H9 (cell line): ENCODE data around the gene NEGR1. TPM values are rescaled to one million over a fixed set of nuclear protein-coding genes. Genes with fewer than 3 reads are reported as not detected.

Experiments
- DNase-seq: peaks from one replicate; pipeline ENCODE4 v3.0.0-alpha.2; 2017
- H2AFZ ChIP-seq: one replicate; pipeline ENCODE4 v1.6.1; 2013; ENCODE audit warnings: mild to moderate bottlenecking, low read length, control low read depth, moderate library complexity
- H2AK5ac ChIP-seq: 2 replicates; pipeline ENCODE4 v1.6.1; 2013; ENCODE audit warnings: low read length, control low read depth, mixed read lengths; ENCODE audit not compliant: insufficient read length
- H2BK120ac ChIP-seq: one replicate; pipeline ENCODE4 v1.6.1; 2013; ENCODE audit warnings: low read depth, mild to moderate bottlenecking, low read length, control low read depth, inconsistent platforms; ENCODE audit not compliant: poor library complexity, severe bottlenecking
- H2BK12ac ChIP-seq: 2 replicates; pipeline ENCODE4 v1.6.1; 2013; ENCODE audit warnings: low read length, control low read depth, mixed read lengths, low read depth; ENCODE audit not compliant: insufficient read length
- H2BK15ac ChIP-seq: 2 replicates; pipeline ENCODE4 v1.6.1; 2013; ENCODE audit warnings: low read depth, low read length, control low read depth
- H2BK20ac ChIP-seq: one replicate; pipeline ENCODE4 v1.6.1; 2013; ENCODE audit warnings: low read depth, mild to moderate bottlenecking, low read length, control low read depth, inconsistent platforms; ENCODE audit not compliant: poor library complexity, severe bottlenecking
- H2BK5ac ChIP-seq: 2 replicates; pipeline ENCODE4 v1.6.1; 2013; ENCODE audit warnings: low read length, control low read depth, mixed read lengths; ENCODE audit not compliant: insufficient read length
- H3K14ac ChIP-seq: 2 replicates; pipeline ENCODE4 v1.6.1; 2013; ENCODE audit warnings: low read length, control low read depth; ENCODE audit not compliant: insufficient read depth
- H3K18ac ChIP-seq: 2 replicates; pipeline ENCODE4 v1.6.1; 2013; ENCODE audit warnings: low read depth, mild to moderate bottlenecking, mixed read lengths, low read length, control low read depth; ENCODE audit not compliant: insufficient read length
- H3K23ac ChIP-seq: 2 replicates; pipeline ENCODE4 v1.6.1; 2013; ENCODE audit warnings: low read length, control low read depth, mixed read lengths, low read depth; ENCODE audit not compliant: insufficient read length
- H3K23me2 ChIP-seq: 2 replicates; pipeline ENCODE4 v1.6.1; 2013; ENCODE audit warnings: low read depth, mild to moderate bottlenecking, mixed read lengths, low read length, control low read depth; ENCODE audit not compliant: insufficient read length, poor library complexity, severe bottlenecking
- H3K27ac ChIP-seq: 2 replicates; pipeline ENCODE4 v1.5.1; 2013; ENCODE audit warnings: low read length, control low read depth, mixed read lengths, low read depth; ENCODE audit not compliant: insufficient read length
- H3K27me3 ChIP-seq: 2 replicates; pipeline ENCODE4 v1.6.1; 2013; ENCODE audit warnings: low read length, control low read depth, inconsistent platforms; ENCODE audit not compliant: insufficient read depth
- H3K4ac ChIP-seq: 2 replicates; pipeline ENCODE4 v1.6.1; 2013; ENCODE audit warnings: low read depth, mild to moderate bottlenecking, control low read depth, inconsistent platforms, low read length, moderate library complexity
- H3K4me1 ChIP-seq: 2 replicates; pipeline ENCODE4 v1.6.1; 2013; ENCODE audit warnings: low read length, control low read depth, inconsistent platforms; ENCODE audit not compliant: insufficient read depth
- H3K4me2 ChIP-seq: 2 replicates; pipeline ENCODE4 v1.6.1; 2013; ENCODE audit warnings: low read length, control low read depth, mixed read lengths; ENCODE audit not compliant: insufficient read length, insufficient read depth
- H3K56ac ChIP-seq: 2 replicates; pipeline ENCODE4 v1.6.1; 2013; ENCODE audit warnings: low read depth, mild to moderate bottlenecking, mixed read lengths, low read length, control low read depth; ENCODE audit not compliant: insufficient read length
- H3K79me1 ChIP-seq: 2 replicates; pipeline ENCODE4 v1.6.1; 2013; ENCODE audit warnings: low read depth, mild to moderate bottlenecking, moderate library complexity, low read length, control low read depth, inconsistent platforms; ENCODE audit not compliant: insufficient read depth, poor library complexity, severe bottlenecking
- H3K79me2 ChIP-seq: 2 replicates; pipeline ENCODE4 v1.6.1; 2013; ENCODE audit warnings: low read length, control low read depth, inconsistent platforms; ENCODE audit not compliant: insufficient read depth
- H3K9ac ChIP-seq: 2 replicates; pipeline ENCODE4 v1.6.1; 2013; ENCODE audit warnings: low read length, control low read depth, mixed read lengths; ENCODE audit not compliant: insufficient read length; ENCODE audit errors: extremely low read depth
- H3K9me3 ChIP-seq: one replicate; pipeline ENCODE4 v1.6.1; 2013; ENCODE audit warnings: low read depth, low read length, inconsistent platforms; ENCODE audit not compliant: control insufficient read depth
- H3T11ph ChIP-seq: one replicate; pipeline ENCODE4 v1.6.1; 2013; ENCODE audit warnings: mild to moderate bottlenecking, low read length, control low read depth, inconsistent platforms
- H4K20me1 ChIP-seq: one replicate; pipeline ENCODE4 v1.6.1; 2013; ENCODE audit not compliant: control insufficient read depth, insufficient read length, insufficient read depth
- H4K5ac ChIP-seq: 2 replicates; pipeline ENCODE4 v1.6.1; 2013; ENCODE audit warnings: low read depth, mild to moderate bottlenecking, mixed read lengths, low read length, control low read depth; ENCODE audit not compliant: insufficient read length
- H4K8ac ChIP-seq: replicated peaks from 2 replicates; pipeline ENCODE4 v1.6.1; 2013; ENCODE audit warnings: low read length, control low read depth, mixed read lengths, low read depth; ENCODE audit not compliant: insufficient read length
- H4K91ac ChIP-seq: 2 replicates; pipeline ENCODE4 v1.6.1; 2013; ENCODE audit warnings: low read depth, mild to moderate bottlenecking, moderate library complexity, mixed read lengths, low read length, control low read depth; ENCODE audit not compliant: insufficient read length
- H3K27ac Mint-ChIP-seq, 3 experiments: 2 replicates in 2 of 3; 3 replicates in 1 of 3; pipeline ENCODE4 v1.8.0; 2020 to 2021; ENCODE audit warnings: mixed read lengths in 3 of 3, mild to moderate bottlenecking in 1 of 3, moderate library complexity in 1 of 3
- H3K27me3 Mint-ChIP-seq: 2 replicates; pipeline ENCODE4 v1.8.0; 2021; ENCODE audit warnings: low read depth, mild to moderate bottlenecking, moderate library complexity, mixed read lengths
- H3K36me3 Mint-ChIP-seq, 3 experiments: 2 replicates in 2 of 3; 3 replicates in 1 of 3; pipeline ENCODE4 v1.8.0; 2020 to 2021; ENCODE audit warnings: low read depth in 3 of 3, mixed read lengths in 3 of 3; ENCODE audit not compliant: insufficient read depth in 1 of 3
- H3K4me1 Mint-ChIP-seq, 2 experiments: 2 replicates each; pipeline ENCODE4 v1.8.0; 2020; ENCODE audit warnings: mixed read lengths in 2 of 2
- H3K4me3 Mint-ChIP-seq, 2 experiments: 2 replicates in 1 of 2; 3 replicates in 1 of 2; pipeline ENCODE4 v1.8.0; 2020 to 2021; ENCODE audit warnings: mild to moderate bottlenecking in 2 of 2, mixed read lengths in 2 of 2, moderate library complexity in 1 of 2
- H3K9me3 Mint-ChIP-seq, 2 experiments: 2 replicates in 1 of 2; 3 replicates in 1 of 2; pipeline ENCODE4 v1.8.0; 2020; ENCODE audit warnings: mild to moderate bottlenecking in 2 of 2, mixed read lengths in 2 of 2, moderate library complexity in 1 of 2
- CTCF ChIP-seq: fragments of 200-600 bp; sonication (generic); conservative IDR thresholded peaks from 3 replicates; pipeline ENCODE4 v1.8.0; 2021; ENCODE audit warnings: antibody characterized with exemption, mild to moderate bottlenecking
- WGBS: extraction: QIAGEN DNeasy Blood & Tissue Kit; methylation state at CpG from one replicate; pipeline ENCODE4 v1.1.7; 2013; ENCODE audit warnings: missing lambda C conversion rate, low lambda C conversion rate, mixed read lengths; ENCODE audit not compliant: insufficient read length; ENCODE audit errors: extremely low coverage; 5-methylcytosine and 5-hydroxymethylcytosine counted together
- total RNA-seq: library from RNA; stranded (reverse); gene quantifications from 2 replicates; pipeline ENCODE4 v1.2.1, GENCODE V29; 2021

Gene NEGR1
- total RNA-seq, 1 experiment from 2014 or later, result 0.13 TPM

DNA sequence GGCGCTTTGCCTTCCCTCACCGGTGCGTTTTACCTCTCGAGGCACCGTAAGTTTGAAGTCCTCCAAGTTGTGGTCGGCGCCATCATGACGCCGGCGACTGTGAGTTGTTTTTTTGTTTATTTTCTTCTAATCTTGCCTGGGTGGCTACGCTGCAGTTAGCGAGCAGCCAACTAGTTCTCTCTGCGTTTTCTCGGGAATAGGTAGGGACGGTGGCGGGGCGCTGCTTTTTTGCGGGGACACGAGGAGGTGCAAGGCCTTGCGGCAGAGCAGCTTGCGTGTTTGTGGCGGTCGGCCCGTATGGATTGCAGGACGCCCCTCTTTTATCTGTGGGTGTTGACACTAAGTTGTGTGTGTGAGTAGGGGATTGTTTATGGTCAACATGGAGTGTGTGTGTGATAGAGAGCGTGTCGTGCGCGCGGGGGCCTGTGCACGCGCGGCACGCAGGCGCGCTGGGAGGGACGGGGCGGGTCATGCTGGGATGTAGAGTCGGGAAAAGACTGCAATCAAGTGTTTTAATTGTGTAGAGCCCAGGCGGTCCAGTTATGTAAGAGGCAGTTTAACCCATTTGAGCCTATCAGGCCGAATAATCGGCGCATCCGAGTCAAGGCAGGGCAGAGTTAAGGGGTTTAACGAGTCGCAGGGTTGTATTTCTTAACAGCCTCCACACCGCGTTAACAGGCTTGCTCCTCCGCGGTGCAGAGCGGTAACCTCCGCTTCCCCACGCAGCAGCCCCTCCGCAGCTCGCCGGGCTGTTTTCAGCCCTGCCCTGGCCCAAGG is 1.2 kb upstream of the NEGR1 start:
- Histone ChIP-seq H3K14ac (peak overlapping the region; percentile 51), H2AK5ac (no peak overlapping the region), H4K5ac (no peak overlapping the region), H3K27ac (no peak overlapping the region), H2BK15ac (no peak overlapping the region; the same call in 1 of the 2 replicates), H2BK5ac (no peak overlapping the region), H2BK120ac (no peak overlapping the region), H2BK12ac (no peak overlapping the region), H3K4ac (no peak overlapping the region), H3K9ac (peak overlapping the region; percentile 72), H3K56ac (no peak overlapping the region), H3K27me3 (peaks cover 3% of the 10 kb centered on the region; the same call in 1 of the 2 replicates), H3K23me2 (peaks cover 22% of the 10 kb centered on the region), H2BK20ac (no peak overlapping the region), H3K79me2 (no peaks in the 10 kb centered on the region), H4K20me1 (no peaks in the 10 kb centered on the region), H3K23ac (no peak overlapping the region), H2AFZ (peak overlapping the region; percentile 17), H3K9me3 (no peaks in the 10 kb centered on the region), H3K18ac (peak overlapping the region; percentile 64), H3K4me1 (no peaks in the 10 kb centered on the region), H3K4me2 (peak overlapping the region; percentile 99), H3K79me1 (no peaks in the 10 kb centered on the region), H4K91ac (no peak overlapping the region), H4K8ac (no peak overlapping the region), H3T11ph (no peak overlapping the region)
- no peak overlapping the region for H3K27ac Mint-ChIP-seq
- peaks cover 37% of the 10 kb centered on the region for H3K27me3 Mint-ChIP-seq
- H3K9me3 Mint-ChIP-seq, result no peaks in the 10 kb centered on the region
- no peak for TF ChIP-seq CTCF
- peak; percentile 41 for DNase-seq
- peaks cover 12 to 13% of the 10 kb centered on the region in 2 experiments for H3K4me1 Mint-ChIP-seq
- WGBS, result no CpG with 5 or more reads among the region's 56 CpGs
- no peak overlapping the region for H3K4me3 Mint-ChIP-seq
- no peaks in the 10 kb centered on the region for H3K36me3 Mint-ChIP-seq
